Left lobe of liver (tissue), 2 donors: Measurements from ENCODE around the gene SMIM13. TPM values are rescaled to one million over a fixed set of nuclear protein-coding genes. Genes with fewer than 3 reads are reported as not detected.

Experiments used
- ATAC-seq: fragments of 200-7000 bp; cut with Tn5 transposase; one replicate; pipeline ENCODE4 v1.9.1; 2020; ENCODE audit warnings: mild to moderate bottlenecking, moderate library complexity
- DNase-seq: peaks from one replicate; pipeline ENCODE4 v3.0.0-alpha.2; 2020; ENCODE audit warnings: low spot score
- total RNA-seq: library from RNA; stranded (reverse); gene quantifications from one replicate; pipeline ENCODE4 v1.2.1, GENCODE V29; 2021
- donor health status: DM: no; HTN: no; CAD: no; lungs with moderate emphysema.
- donor health status: DM: no; HTN: yes; CAD: no.

Gene SMIM13
- total RNA-seq, 1 donor from 2014 or later: 5.9 TPM

DNA sequence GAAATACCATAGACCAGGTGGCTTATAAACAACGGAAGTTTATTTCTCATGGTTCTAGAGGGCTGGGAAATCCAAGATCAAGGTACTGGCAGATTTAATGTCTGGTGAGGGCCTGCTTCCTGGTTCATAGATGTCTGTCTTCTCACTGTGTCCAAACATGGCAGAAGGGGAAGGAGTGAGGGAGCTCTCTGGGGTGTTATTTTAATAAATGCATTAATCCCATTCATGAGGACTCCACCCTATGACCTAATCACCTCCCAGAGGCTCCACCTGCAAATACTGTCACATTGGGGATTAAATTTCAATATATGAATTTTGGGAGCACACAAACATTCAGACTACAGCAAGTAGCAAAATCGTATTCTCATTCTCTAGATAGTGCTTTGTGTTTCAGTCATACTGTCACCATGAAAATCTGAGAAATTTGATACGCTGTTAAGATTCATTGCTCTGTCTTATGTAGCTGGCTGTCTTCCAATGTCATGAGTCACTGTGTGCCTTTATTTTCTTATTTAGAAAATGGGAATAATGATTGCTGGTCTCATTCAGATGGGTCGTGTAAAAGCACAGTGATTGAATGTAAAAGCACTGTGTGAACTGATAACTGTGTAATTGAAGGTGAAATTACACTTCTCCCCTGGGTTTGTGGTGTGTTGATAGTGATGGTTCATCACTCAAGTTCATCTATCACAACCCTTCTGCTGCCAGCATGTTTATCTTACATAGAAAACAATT lies 26.8 kb downstream of the SMIM13 start:
- DNase-seq: no peak

DNA sequence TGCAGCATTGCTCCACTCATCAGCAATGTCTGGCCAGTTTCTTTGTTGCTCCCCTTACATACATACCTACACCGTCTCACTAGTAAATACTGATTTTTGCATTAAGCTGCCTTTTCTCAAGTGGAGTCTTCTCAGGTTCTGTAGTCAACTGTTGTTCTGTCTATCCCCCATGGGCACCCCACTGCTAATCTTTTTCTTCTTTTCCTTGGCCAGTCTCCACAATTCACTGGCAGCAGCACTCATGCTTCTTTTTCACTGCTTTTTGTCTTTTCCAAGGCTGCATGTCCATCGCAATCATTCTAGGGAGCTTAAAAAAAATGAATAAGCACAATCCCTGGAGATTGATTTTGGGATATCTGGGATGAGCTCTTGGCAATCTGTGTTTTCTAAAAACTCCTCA lies 28.2 kb downstream of the SMIM13 start:
- DNase-seq (no peak), ATAC-seq (no peak)

More for the DNA sequence above, 26.8 kb downstream of the SMIM13 start:
- no peak for ATAC-seq

DNA sequence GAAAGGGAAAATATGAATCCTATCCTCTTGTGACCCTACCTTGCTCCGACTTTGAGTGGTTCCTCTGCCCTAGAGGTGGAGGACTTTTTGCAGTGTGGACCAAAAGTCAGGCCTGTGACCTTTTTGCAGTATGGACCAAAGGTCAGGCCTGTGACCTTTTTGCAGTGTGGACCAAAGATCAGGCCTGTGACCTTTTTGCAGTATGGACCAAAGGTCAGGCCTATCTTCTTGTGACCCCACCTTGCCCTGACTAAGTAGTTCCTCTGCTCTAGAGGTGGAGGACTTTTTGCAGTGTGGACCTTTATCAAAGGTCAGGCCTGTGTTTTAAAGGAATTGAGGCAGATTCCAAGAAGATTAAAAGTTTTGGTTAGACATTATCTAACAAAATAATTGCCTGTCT lies 28.7 kb downstream of the SMIM13 start:
- DNase-seq (no peak), ATAC-seq (peak; percentile 48)

DNA sequence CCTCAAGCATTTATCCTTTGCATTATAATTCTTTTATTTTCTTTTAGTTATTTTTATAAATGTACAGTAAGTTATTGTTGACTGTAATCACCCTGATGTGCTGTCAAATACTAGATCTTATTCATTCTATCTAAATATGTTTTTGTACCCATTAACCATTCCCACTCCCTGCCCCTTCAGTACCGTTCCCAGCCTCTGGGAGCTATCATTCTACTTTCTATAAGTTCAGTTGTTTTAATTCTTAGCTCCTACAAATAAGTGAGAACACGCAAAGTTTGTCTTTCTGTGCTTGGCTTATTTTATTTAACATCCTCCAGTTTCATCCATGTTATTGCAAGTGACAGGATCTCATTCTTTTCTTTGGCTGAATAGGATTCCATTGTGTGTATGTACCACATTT lies 30.3 kb downstream of the SMIM13 start:
- ATAC-seq (no peak), DNase-seq (no peak)

DNA sequence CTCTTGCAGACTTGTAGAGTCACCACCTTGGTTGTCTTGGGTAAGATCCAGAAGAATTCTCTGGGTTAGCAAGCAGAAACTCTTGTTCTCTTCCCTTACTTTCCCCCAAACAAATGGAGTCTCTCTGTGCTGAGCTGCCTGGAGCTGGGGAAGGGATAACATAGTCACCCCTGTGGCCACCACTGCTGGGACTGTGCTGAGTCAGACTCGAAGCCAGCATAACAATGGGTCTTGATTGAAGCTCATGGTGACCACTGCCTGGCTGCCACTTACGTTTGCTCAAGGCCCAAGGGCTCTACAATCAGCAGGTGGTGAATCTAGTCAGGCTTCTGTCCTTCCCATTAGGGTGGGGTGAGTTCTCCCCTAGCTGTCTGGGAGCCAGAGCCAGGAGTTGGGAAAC lies 33.2 kb downstream of the SMIM13 start:
- DNase-seq (no peak), ATAC-seq (no peak)

DNA sequence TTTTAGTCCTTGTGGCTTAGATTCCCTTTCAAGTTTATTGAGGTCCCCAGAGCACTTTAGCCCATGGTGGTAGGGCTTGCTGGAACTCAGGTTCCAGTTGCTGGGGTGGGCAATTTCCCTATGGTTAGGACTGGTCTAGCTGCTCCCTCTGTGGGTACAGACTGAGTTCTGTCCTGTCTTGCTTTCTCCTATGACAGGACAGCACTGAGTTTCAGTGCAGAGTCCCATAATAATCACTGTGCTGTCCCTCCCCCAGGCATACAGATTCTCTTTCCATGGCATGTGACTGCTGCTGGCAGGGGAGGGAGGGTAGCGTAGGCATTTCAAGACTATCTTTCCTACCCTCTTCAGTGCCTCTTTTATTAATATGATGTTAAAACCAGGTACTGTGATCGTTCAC lies 35.0 kb downstream of the SMIM13 start:
- ATAC-seq: peak; percentile 14
- no peak for DNase-seq

DNA sequence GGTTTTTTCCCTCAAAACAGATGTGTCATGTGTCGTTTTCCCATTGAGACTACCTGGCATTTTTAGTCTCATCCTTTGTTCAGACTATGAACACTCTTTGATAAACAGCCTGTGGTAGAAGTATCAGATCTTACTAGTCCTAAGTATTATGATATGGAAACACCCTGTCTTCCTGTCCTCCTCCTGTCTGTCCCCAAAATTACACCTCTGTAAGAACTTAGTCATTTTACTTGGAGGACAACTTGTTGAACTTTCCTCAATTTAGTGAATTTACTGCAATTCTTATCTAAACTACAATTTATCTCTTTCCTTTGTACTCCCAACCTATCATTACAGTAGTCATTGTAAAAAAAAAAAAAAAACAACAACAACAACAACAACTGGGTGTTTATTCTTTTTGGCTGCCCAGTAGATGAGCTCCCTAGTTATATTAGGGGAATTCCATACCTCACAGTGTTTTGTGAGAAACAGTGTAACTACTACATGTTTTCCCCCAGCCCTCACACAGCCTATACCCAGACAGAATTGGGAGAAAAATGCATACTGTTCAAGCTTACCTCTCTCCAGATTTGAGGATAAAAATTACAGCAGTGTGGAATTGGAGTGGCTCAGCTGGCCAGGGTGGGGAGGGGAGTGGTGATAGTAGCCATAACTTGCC lies 36.4 kb downstream of the SMIM13 start:
- ATAC-seq (no peak), DNase-seq (no peak)

DNA sequence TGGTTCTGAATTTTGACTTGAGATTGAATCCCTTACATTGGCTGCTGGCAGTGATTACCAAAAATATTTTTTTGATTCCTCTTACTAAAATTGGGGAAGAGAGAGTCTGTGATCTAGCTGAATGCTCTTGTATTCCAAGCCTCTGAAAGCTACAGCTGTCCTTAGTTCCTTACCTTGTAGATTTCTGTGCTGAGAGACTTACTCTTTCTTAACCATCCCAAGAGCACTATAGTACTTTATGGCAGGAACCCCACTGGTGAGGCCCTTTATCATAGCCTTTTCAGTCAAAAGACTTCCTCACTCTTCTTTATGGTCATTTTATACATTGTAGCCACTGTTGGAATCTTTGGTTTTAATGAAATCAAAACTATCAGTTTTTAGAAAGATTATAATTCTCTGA lies 37.0 kb downstream of the SMIM13 start:
- no peak for DNase-seq
- ATAC-seq: no peak

DNA sequence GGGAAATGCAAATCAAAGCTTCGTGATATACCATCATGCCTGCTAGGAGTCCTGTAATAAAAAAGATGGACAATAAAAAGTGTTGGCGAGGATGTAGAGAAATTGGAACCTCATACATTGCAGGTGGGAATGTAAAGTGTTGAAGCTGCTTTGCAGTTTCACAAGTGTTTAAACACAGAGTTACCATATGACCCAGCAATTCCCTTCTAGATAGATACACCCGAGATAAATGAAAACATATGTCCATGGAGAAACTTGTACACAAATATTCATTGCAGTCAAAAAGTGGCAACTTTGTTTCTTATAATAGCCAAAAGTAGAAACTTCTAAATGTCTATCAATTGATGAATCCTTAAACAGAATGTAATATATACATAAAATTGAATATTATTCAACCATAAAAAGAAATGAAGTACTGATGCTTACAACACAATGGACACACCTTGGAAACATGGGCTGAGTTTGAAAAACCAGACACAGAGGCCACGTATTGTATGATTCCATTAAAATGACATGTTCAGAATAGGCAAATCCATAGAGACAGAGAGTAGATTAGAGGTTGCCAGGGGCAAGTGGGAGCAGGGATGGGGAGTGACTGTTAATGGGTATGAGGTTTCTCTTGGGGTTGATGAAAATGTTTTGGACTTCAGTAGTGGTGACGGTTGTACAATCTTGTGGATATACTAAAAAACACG lies 38.7 kb downstream of the SMIM13 start:
- DNase-seq (no peak), ATAC-seq (no peak)

DNA sequence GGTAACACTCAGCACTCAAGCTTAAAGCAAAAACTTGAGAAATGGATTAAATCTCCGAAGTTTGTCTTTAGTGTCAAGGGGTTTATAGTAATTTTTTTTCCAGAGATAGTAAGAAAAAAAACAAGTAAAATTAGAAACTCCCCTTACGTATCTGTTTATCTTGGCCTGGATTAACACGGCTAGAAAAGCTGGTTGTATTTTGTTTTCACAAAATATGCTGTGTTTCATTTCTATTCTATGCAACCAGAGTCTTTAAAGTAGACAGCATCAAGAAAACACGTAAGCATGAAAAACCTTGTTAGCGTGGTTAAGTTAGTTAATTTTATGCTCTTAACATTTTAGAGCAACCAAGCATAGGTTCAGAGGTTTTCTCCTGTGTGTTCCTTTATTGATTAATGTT lies 39.6 kb downstream of the SMIM13 start:
- ATAC-seq: no peak
- no peak for DNase-seq

DNA sequence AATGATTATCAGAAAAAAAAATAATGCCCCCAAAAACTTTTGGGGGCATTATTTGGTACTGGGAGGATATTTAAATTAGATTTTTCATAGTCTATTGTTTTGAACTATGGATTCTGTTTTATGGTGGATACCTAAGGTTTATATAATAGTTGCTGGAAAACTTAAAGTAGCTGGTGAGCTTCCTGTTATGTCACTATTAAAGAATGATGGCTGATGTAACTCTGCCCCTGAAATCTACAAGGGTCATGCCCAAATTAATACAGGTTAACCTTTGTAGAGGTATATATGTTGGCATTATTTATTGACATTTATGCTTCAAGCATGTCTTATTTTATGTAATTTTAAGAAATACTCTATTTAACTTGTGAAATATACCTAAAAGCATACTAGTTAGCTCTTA lies 43.2 kb downstream of the SMIM13 start:
- DNase-seq (no peak), ATAC-seq (no peak)

DNA sequence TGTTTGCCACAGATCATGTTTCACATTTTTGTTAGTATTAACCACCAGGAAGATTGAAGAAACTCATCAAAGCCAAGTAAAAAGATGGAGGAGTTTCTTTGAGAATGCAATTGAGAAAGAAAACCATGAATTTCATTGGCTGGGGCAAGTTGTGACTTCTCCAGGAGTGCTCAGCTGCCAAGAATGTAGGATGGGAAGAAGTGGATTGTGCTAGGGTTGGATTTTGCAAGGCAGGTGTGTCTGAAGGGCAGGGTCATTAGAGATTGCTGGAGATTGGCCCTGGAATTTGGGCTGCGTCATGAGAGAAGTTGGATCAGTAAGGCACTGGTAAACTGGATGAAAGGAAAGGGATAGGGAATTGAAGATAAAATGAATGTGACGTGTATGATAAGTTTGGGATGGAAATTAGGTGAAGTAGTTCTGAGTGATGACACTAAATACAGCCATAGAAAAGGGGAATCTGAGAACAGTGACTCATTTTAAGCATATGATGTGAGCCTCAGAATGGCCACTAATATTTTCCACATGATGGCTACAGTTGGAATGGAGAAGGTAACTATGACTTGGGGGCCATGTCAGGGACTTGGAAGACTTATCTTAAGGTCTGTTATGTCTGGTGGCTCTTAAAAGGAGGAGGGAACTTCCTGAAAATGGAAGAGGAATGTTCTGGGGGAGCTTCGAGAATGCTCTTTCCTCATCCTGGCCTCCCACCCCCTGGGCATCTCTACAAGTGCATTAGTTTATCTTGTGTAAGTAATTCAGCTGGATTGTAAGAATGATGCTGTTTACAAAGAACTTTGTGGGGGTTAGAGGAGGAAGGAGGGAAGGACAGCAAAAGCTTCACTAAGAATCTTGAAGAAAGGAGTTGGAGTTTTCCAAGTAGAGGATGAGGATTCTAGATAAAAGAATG lies 45.7 kb downstream of the SMIM13 start:
- no peak for DNase-seq

DNA sequence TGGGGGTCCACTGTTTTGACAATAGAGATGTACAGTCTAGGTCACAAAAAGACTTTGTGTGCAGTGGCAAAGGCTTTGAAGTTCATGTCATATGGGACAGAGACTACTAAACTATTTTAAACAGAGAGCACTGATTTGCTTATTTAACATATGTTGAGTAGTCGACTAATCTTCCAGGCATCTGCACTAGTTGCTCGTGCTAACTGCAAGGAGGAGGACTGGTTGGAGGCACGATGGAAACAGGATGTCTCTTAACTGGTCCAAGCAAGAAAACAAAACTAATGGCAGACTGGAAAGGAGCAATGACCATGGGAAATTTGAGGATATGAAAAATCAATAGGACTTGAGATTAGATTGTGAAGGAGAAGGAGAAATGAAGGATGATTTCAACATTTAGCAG lies 46.4 kb downstream of the SMIM13 start:
- DNase-seq: no peak

More for the DNA sequence above, 45.7 kb downstream of the SMIM13 start:
- no peak for ATAC-seq

DNA sequence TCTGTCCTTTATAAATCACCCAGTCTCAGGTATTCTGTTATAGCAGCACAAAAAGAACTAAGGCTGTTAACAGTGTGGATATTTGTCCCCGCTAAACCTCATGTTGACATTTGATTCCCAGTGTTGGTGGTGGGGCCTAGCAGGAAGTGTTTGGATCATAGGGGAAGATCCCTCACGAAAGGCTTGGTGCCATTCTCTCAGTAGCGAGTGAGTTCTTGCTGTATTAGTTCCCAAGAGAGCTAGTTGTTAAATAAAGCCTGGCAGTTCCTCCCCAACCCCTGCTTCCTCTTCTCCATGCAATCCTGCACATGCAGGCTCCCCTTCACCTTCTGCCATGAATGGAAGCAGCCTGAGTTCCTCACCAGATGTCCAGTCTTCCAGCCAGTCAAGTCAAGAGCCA lies 47.7 kb downstream of the SMIM13 start:
- DNase-seq (no peak), ATAC-seq (no peak)

More for the DNA sequence above, 46.4 kb downstream of the SMIM13 start:
- no peak for ATAC-seq

DNA sequence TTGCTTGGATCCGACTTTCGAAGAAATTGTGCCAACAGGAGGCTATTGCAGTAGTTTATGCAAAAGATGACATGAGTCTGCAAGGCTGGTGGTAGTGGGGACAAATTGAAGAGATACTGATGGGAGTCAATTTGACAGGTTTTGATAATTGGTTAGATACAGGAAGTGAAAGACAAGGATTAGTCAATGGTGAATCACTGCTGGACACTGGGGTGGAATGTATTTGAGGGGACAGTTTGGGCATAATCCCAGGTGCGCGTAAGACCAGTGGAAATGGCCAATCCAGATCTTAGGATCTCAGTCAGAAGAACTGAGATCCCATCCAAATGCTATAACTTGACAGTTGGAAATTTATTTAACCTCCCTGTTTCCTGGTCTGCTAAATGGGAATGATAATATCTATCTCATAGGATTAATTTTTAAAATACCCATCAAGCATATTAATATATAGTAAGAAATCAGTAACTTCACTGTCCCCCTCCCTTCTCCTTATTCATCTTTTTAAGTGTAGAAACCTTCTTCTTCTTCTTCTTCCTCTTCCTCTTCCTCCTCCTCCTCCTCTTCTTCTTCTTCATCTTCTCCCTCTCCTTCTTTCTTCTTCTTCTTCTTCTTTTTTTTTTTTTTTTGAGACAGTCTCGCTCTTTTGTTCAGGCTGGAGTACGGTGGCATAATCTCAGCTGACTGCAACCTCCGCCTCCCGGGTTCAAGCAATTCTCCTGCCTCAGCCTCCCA lies 48.8 kb downstream of the SMIM13 start:
- ATAC-seq (no peak), DNase-seq (no peak)

DNA sequence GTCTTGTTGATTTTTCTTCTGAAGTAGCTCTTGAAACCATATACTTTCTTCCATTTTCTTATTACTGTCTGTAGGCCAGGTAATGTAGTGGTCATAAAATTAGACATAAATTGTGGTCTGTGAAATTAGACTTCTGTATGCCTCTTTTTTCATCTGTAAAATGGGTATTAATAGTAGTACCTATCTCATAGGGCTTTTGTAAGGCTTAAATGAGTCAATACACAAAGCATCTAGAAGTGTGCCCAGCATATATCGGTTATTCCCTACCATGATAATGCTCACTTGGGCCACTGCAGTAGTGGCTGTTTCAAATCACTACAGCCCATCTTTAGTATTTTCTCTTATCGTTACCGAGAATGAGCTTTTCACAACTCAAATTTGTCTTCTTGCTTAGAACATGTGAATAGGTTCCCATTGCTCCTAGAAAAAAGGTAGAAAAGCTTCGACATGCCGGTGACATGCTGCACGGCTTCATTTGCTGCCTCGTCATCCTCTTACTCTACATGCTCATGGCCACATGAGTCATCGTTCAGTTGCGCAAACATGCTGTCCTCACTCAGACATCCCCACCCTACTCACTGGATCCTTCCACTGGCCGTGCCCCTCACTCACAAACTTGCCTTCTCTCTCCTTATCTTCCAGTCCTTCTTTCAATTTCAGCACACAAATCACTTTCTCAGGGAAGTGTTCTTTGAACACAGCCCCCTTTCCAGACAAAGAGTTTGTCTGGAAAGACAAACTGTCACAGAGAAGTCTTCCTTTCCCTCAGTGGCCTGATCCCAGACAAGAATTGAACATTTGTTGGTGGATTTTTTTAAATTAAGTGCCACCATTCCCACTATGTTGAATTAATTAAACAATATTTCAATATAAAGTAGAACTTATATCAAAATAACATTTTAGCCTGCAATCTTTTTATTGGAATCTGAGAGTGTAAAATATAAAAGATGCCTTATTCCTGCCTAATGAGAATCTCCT lies 50.0 kb downstream of the SMIM13 start:
- peak; percentile 54 for ATAC-seq
- DNase-seq: peak; percentile 56

DNA sequence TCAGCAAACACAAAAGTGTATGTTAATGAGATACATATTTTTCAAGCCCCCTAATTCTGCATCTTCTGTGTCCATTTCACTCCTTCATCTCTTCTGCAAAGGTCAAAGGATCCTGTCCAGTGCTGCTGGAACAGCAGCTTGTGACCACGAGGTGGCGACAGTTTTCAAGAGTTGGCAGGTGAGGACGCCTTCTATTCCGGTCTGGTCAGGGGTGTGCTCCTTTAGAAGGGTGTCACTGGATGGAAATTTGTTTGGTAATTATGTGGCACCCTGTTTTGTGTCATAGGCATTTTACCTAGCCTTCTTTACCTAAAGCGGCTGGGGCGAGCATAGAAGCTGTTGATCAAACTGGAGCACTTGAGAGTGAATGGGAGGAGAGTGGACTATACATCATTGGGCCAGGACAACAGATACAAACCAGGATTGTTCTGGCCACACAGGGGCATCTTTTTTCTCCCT lies 50.8 kb downstream of the SMIM13 start:
- peak; percentile 98 for ATAC-seq
- peak; percentile 76 for DNase-seq

DNA sequence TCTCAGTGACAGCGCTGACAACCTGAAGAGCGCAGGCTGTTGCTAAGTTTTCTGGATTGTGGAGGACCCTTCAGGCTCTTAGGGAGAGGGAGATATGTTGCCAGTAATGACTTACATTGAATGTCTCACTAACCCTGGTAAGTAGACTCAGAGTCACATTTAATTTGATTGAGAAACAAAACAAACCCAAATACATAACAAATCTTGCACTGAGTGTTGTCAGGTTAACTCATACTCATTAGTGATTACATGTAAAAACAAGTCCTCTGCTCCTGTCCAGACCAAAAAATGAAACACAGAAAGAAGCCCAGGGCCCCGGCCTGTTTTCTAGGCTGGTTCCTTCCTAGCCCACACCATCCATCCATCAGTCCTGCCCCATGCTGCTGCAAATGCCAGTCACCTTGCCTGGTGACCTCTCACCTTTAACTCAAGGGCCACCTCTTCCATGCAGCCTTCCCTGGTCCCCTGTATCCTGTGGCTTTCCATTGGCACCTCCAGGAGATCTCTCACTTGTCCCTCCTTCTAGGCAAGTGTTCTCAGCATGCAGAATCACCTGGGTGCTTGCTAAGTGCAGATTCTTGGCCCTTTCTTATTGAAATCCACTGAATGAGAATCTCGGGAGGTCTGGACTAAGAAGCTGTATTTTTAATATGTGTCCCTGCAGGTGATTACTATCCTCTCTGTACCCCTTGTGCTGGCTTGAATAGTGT lies 52.6 kb downstream of the SMIM13 start:
- no peak for ATAC-seq
- no peak for DNase-seq
